Measurements from ENCODE around the gene BCL2L1.

Gene BCL2L1

GRCh38 chr20:31708736-31709534 lies 13.7 kb downstream of the BCL2L1 start:
- no peak for DNase-seq (ENCODE audit: low read depth)

GRCh38 chr20:31707994-31708735 lies 14.5 kb downstream of the BCL2L1 start:
- DNase-seq (ENCODE audit: low read depth) = no peak

- DNase-seq (ENCODE audit: low read depth) = no peak
Observed at GRCh38 chr20:31707258-31707615, 15.4 kb downstream of the BCL2L1 start.

- no peak for DNase-seq (ENCODE audit: low read depth)
Observed at GRCh38 chr20:31706607-31707257, 15.9 kb downstream of the BCL2L1 start.

GRCh38 chr20:31705598-31706597 lies 16.8 kb downstream of the BCL2L1 start:
- DNase-seq (ENCODE audit: low read depth) = no peak

GRCh38 chr20:31705191-31705590 lies 17.5 kb downstream of the BCL2L1 start:
- DNase-seq (ENCODE audit: low read depth) = no peak

GRCh38 chr20:31704225-31705119 lies 18.2 kb downstream of the BCL2L1 start:
- no peak for DNase-seq (ENCODE audit: low read depth)

- DNase-seq (ENCODE audit: low read depth) = no peak
Observed at GRCh38 chr20:31701591-31701990, 21.1 kb downstream of the BCL2L1 start.

- no peak for DNase-seq (ENCODE audit: low read depth)
Observed at GRCh38 chr20:31700747-31701146, 21.9 kb downstream of the BCL2L1 start.

GRCh38 chr20:31699801-31700728 lies 22.6 kb downstream of the BCL2L1 start:
- no peak for DNase-seq (ENCODE audit: low read depth)

- no peak for DNase-seq (ENCODE audit: low read depth)
Observed at GRCh38 chr20:31698803-31699718, 23.6 kb downstream of the BCL2L1 start.

GRCh38 chr20:31698243-31698802 lies 24.3 kb downstream of the BCL2L1 start:
- DNase-seq (ENCODE audit: low read depth) = no peak

GRCh38 chr20:31695849-31696804 lies 26.5 kb downstream of the BCL2L1 start:
- DNase-seq (ENCODE audit: low read depth) = no peak

GRCh38 chr20:31694842-31695593 lies 27.6 kb downstream of the BCL2L1 start:
- DNase-seq (ENCODE audit: low read depth) = no peak

GRCh38 chr20:31693987-31694661 lies 28.5 kb downstream of the BCL2L1 start:
- DNase-seq (ENCODE audit: low read depth) = no peak

- DNase-seq (ENCODE audit: low read depth) = no peak
Observed at GRCh38 chr20:31693402-31693801, 29.3 kb downstream of the BCL2L1 start.
